HCT116 (cell line): ENCODE measurements around the gene SFRP2.

Experiments
- CEBPB ChIP-seq: IDR thresholded peaks from 2 replicates; pipeline ENCODE4 v1.6.1; 2012; ENCODE audit warnings: low read depth
- CTCF ChIP-seq, 3 experiments: fragments of 200-600 bp in 1 of 3; sonication (generic) in 1 of 3; IDR thresholded peaks in 2 of 3; conservative IDR thresholded peaks in 1 of 3; 2 replicates each; pipeline ENCODE4 v1.5.1; 2012 to 2017; ENCODE audit warnings: low read depth in 2 of 3, low read length in 2 of 3, antibody characterized with exemption in 1 of 3, borderline replicate concordance in 1 of 3, control low read depth in 1 of 3, mild to moderate bottlenecking in 1 of 3, mixed read lengths in 1 of 3, mixed run types in 1 of 3, moderate library complexity in 1 of 3; ENCODE audit not compliant: insufficient read depth in 1 of 3
- MAX ChIP-seq: IDR thresholded peaks from 2 replicates; pipeline ENCODE4 v1.6.1; 2012
- POLR2A ChIP-seq: IDR thresholded peaks from 2 replicates; pipeline ENCODE4 v1.7.0; 2011; ENCODE audit warnings: borderline replicate concordance; ENCODE audit not compliant: insufficient read depth, insufficient read length; ENCODE audit errors: extremely low read depth
- SP1 ChIP-seq: IDR thresholded peaks from 2 replicates; pipeline ENCODE4 v1.6.1; 2012; ENCODE audit warnings: low read depth
- SRF ChIP-seq: IDR thresholded peaks from 2 replicates; pipeline ENCODE4 v1.6.1; 2012; ENCODE audit warnings: low read depth
- TCF7L2 ChIP-seq: IDR thresholded peaks from 2 replicates; pipeline ENCODE4 v1.7.0; 2011; ENCODE audit warnings: borderline replicate concordance, inconsistent platforms; ENCODE audit not compliant: insufficient read depth, insufficient read length; ENCODE audit errors: extremely low read depth
- ZNF274 ChIP-seq: fragments of 200-500 bp; sonication (Bioruptor generic); IDR thresholded peaks from 2 replicates; pipeline ENCODE4 v1.6.1; 2014; ENCODE audit warnings: mild to moderate bottlenecking, low read depth, low read length, inconsistent platforms

GRCh38 chr4:153788413-153789276 lies at the start of gene SFRP2:
- TF ChIP-seq SP1, result no peak
- TF ChIP-seq CTCF (IDR thresholded peaks at IDR 0.05 in 2 of 3, conservative IDR thresholded peaks at IDR 0.05 in 1 of 3; ENCODE audit: borderline replicate concordance in 1 of 3, insufficient read depth in 1 of 3, low read depth in 2 of 3, low read length in 2 of 3), result no peak
- TF ChIP-seq POLR2A, result no peak
- TF ChIP-seq TCF7L2, result no peak
- no peak for TF ChIP-seq MAX
- no peak for TF ChIP-seq SRF
- no peak for TF ChIP-seq CEBPB
- no peak for TF ChIP-seq ZNF274
